CD4-positive, alpha-beta T cell treated with Interleukin-6 for 4 hours (primary cell): ENCODE results near the gene TXNDC11.

Experiments
- DNase-seq: peaks from one replicate; pipeline ENCODE4 v3.0.0-alpha.2; 2020; ENCODE audit warnings: mixed read lengths

The TXNDC11 gene

DNA sequence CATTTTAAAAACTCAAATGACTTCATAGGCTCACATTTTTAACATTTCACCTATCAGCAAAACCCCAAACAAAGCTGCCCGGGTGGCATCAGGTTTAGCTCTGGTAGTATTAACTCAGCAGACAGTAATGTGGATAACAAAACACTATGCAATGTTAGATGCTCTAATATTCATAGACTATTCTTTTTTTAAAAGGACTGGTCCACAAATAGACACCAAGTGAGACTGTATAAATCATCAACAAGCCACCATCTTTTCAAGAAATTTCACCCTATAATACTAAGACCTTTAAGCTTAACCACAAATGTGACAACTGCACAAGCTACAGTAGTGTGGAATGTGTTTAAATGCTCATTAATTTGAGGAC lies 54.2 kb downstream of the TXNDC11 start:
- no peak for DNase-seq

- DNase-seq = no peak
Observed at GRCh38 chr16:11687601-11688519, 54.8 kb downstream of the TXNDC11 start.

DNA sequence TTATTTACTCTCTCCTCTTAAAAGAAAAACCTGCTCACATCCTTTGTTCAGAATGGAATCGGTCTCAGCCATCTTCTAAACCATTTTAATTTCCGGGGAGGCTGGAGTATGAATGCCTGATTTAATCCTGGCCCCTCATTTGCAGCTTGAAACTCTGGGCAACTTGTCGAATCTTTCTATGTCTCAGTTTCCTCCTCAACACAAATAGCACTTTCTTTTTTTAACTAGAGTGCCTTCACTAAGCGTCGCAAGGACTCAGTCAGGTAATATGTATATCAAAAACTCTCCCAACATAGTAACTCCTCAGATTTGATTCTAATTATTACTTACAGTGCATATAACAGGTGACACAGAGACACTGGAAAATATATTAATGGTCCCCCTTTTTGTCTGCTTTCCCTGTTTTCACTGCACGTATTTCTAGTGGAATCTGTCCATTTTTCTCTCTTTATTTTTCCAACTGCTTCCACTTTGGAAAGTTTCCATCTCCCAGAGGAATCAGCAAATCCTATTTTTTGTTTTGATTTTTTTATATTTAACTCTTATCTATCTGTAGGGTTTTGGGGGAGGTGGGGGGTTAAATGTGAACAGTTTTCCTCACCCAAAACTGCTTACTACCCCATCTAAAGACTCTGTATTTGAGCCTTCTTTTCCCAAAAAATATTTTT lies 55.8 kb downstream of the TXNDC11 start:
- no peak for DNase-seq

GRCh38 chr16:11685844-11686618 lies 56.6 kb downstream of the TXNDC11 start:
- no peak for DNase-seq

DNA sequence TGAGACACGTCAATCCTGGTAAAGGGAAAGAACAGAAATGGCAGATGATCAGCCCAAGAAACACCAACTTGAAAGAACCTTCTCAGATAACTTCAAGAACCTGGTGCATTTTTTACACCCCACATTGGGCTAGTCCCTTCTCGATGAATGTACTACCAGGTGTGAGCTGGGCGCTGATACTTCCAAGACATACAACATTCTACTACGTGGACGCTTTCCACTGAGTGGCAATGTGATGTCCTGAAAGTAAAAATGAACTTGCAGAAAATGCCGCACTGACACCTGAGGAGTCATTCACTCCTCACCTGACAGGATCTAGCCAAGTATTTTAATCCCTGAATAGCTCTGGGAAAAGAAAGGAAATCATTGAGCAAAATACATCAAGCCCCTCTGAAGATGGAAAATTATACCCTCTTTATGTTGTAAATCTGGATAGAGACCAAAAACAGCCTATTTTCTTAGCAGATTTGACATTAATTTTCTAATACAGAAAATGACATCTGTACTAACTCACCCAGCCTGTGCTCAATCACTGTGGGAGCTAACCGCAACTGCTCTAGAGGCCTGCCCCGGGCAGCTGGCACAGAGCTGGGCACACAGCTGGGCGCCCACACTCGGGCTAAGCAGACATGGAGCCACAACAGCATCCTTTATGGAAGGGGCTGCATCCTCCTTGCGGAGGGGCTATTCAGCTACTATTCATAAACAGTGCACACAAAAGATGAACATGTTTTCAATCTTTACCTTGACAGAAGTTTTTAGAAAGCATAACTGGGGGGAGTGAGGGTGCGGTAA lies 58.2 kb downstream of the TXNDC11 start:
- DNase-seq = no peak

- no peak for DNase-seq
Observed at GRCh38 chr16:11683145-11683544, 59.5 kb downstream of the TXNDC11 start.

- no peak for DNase-seq
Observed at GRCh38 chr16:11682655-11683096, 60.0 kb downstream of the TXNDC11 start.

GRCh38 chr16:11681976-11682654 lies 60.5 kb downstream of the TXNDC11 start:
- DNase-seq = no peak

DNA sequence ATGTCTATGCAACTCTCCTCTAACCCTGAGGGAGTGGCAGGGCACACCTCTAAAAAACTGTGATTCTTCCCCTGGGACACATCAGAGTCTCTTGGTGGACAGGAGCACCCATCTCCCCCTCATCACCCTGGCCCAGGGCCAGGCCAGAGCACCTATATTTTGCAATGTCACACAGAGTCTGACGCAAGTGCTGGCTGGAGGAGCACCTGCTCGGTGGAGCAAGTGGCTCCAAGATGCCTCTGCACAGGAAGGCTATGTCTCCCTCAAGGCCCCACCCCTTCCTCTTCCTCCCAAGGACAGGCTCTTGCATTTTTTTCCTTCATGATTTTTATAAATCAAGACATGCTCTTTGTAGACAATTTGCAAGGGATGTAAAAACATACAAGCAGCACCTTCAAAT lies 61.1 kb downstream of the TXNDC11 start:
- DNase-seq = peak; percentile 50

GRCh38 chr16:11679941-11680911 lies 62.4 kb downstream of the TXNDC11 start:
- no peak for DNase-seq

- no peak for DNase-seq
Observed at GRCh38 chr16:11679250-11679649, 63.4 kb downstream of the TXNDC11 start.

GRCh38 chr16:11677959-11678881 lies 64.4 kb downstream of the TXNDC11 start:
- DNase-seq = no peak

DNA sequence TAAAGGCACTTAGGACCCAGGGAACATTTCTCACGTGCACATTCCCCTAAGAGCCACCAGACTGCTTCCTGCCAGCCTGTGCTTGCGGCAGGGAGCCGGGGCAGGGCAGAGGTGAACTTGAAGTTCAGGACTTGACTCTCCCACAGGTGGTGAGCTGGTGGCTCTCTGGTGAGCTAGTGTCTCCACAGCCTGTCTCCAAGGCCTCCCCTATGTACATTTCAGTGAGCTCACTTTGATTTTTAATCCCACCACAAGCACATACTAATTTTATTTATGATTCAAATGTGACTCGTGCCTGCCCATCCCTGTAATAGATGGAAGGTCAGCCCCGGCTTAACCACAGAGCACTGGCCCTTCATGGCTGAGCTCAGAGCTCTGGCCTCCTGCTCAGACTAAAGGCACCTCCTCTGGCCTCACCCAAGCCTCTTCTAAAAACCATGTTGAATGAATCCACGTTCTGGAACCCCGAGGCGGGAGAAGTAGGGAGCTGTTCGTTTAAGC lies 65.2 kb downstream of the TXNDC11 start:
- DNase-seq = no peak

GRCh38 chr16:11676799-11677198 lies 65.9 kb downstream of the TXNDC11 start:
- no peak for DNase-seq

DNA sequence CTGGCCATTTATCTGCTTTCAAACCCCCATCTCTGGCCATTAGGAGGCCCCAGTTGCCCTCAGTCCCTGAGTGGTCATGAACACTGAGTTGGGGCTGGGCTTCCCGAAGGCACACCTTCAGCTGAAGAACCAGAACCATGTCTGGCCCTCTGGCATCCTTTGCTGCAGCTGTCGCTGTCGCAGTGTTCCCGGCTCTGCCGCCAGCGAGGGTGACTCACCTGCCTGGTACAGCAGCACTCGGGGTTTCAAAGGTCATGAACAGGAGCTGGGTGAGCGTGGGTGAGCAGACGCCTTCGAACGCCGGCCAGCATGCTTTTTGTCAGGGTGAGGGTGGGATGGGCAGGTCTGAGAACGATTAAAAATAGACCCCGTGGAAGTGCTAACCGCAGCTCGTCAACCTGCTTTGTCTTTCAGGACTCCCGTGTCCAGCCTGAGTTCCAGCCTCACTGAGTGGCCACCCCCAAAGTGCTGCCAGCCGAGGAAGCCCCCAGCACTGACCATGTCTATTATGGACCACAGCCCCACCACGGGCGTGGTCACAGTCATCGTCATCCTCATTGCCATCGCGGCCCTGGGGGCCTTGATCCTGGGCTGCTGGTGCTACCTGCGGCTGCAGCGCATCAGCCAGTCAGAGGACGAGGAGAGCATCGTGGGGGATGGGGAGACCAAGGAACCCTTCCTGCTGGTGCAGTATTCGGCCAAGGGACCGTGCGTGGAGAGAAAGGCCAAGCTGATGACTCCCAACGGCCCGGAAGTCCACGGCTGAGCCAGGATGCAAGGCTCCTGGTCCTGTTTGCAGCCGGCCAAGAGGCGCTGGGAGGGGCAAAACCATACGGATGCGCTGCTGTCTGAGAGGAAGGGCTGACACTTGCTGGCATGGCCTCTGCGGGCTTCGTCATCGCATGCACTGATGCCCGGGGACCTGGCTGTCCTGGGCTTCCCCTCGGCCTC lies 66.8 kb downstream of the TXNDC11 start:
- DNase-seq = peak; percentile 51

GRCh38 chr16:11674818-11675560 lies 67.7 kb downstream of the TXNDC11 start:
- no peak for DNase-seq
